Measurements from ENCODE around the gene SWT1. TPM values are rescaled to one million over a fixed set of nuclear protein-coding genes. Genes with fewer than 3 reads are reported as not detected.
"Not testable (repeated sequence)": the region's sequence is repeated elsewhere in the genome, so short reads cannot be mapped to it uniquely, and the experiment has no call there.

SWT1 gene
- total and polyA plus RNA-seq, 7 experiments from 2014 or later, result 4.1 to 11.5 (median 5.2) TPM

DNA sequence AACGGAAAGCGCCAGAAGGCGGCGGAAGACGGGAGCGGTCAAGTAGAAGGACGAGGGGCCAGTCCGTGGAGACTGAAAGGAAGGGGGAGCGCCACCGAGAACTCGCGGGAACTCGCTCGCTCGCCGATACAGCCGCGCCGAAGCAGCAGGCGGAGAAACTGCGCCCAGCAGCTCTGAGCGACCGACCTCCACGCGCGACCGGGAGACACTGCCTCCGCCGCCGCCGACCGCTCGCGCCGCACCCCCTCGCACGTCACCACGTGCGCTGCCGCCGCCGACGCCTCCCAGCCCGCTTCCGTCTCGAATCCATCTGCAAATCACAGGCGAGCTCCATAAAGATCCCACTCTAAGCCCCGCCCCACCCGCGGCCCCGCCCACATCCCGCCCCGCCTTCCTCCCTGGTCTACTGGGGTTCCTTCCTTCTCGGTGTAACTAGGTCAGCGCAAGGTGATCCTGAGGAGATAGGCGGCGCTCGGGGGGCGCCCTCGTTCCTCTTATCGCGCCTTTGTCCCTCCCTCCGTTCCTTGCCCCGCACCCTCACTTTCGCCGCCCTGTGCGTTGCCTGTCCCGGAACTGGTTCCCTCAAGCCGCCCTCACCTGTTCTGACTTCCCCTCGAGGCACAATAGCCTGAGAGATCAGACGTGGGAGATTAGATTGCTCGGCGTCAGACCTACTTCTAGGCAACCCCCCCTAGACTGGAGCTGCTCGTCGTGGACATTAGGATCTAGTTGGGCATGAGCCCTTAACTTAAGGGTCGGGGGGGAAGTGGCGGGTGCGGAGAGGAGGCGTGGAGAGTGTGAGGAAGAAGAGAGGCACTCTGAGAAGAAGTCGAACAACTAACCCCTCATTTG lies 160.3 kb downstream of the SWT1 start, which contains the start of gene IVNS1ABP:
TSS of gene IVNS1ABP (minus strand) at position 210 of the 852 bp plus-strand sequence. CDS start 7,750 bp downstream, outside the sequence.
- H3K9me3 Mint-ChIP-seq, result peaks cover 0 to 6% (median 0%) of the 10 kb centered on the region in 11 donors
- peak within 1 kb of the TSS; percentile 96 to 99 (median 99) for H3K27ac Mint-ChIP-seq
- peak within 1 kb of the TSS; percentile 99 for H3K27ac ChIP-seq (ENCODE audit: low read depth, low read length)
- ChIA-PET CTCF (interaction anchor here (0.7 to 3.8 kb wide), 14 partner anchors 11 to 379 kb away, joined by 3 to 28 read pairs (median 5); no protein-coding TSS in a partner anchor), POLR2A (interaction anchor here (0.6 to 4.7 kb wide), 40 partner anchors 8 to 574 kb away, joined by 3 to 60 read pairs (median 4); partner anchors contain the start of genes SWT1 and TRMT1L)
- peaks cover 31 to 42% of the 10 kb centered on the region in 2 donors for H3K4me1 ChIP-seq (ENCODE audit: control insufficient read depth in 2 of 2, insufficient read depth in 2 of 2, low read length in 2 of 2)
- peaks cover 0 to 2% (median 0%) of the 10 kb centered on the region in 5 donors for H3K27me3 Mint-ChIP-seq
- H3K36me3 ChIP-seq (ENCODE audit: control insufficient read depth in 2 of 3, insufficient read depth in 3 of 3, low read length in 3 of 3), result peaks cover 0 to 9% (median 0%) of the 10 kb centered on the region in 3 experiments
- H3K9me3 ChIP-seq (ENCODE audit: control insufficient read depth in 2 of 3, low read length in 3 of 3), result no peaks in the 10 kb centered on the region
- no peaks in the 10 kb centered on the region for H3K27me3 ChIP-seq (ENCODE audit: control insufficient read depth in 2 of 2, insufficient read depth in 2 of 2, low read length in 2 of 2)
- peak within 1 kb of the TSS; percentile 92 to 100 (median 98) for H3K4me3 Mint-ChIP-seq
- H3K36me3 Mint-ChIP-seq, result peaks cover 0 to 33% (median under 1%) of the 10 kb centered on the region in 5 donors
- H3K4me3 ChIP-seq (ENCODE audit: low read length), result peak within 1 kb of the TSS; percentile 95
- intact Hi-C loops (cut with micrococcal nuclease), result loop anchor here (1.0 to 10.0 kb wide), 28 partner anchors 21 to 1846 kb away; partner anchors contain the start of genes ODR4 (in 2 of the 2), RNF2 (in 2 of the 2), SWT1 (in 2 of the 2) and TPR (in 2 of the 2)
- peak; percentile 91 to 97 (median 95) for DNase-seq
- ATAC-seq, result peak; percentile 88
- H3K4me1 Mint-ChIP-seq, result peaks cover 39 to 55% (median 46%) of the 10 kb centered on the region in 7 donors

DNA sequence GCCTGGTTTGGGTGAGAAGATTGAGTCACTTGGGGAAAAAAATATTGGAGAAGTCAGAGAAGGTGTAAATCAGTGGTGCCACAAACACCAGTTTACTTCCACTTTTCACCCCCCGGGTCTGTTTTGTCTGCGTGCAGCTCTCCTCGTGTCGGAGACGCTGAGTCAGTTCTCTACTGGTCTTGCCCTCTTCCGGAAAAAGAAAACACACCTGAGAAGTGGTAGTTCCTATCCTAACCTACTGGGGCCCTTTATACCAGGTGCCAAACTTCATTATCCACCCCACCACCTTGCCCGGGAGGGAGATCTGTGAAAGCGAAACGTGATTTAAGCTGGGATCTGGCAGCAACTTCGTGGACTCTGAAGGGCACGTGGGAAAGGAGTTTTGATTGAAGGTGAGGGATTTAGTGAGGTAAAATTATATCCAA lies 160.9 kb downstream of the SWT1 start:
- Histone ChIP-seq H3K4me3 (ENCODE audit: low read length) (peak overlapping the region; percentile 65), H3K27me3 (ENCODE audit: control insufficient read depth in 2 of 2, insufficient read depth in 2 of 2, low read length in 2 of 2) (no peaks in the 10 kb centered on the region), H3K36me3 (ENCODE audit: control insufficient read depth in 2 of 3, insufficient read depth in 3 of 3, low read length in 3 of 3) (peaks cover 0 to 9% (median 0%) of the 10 kb centered on the region in 3 experiments), H3K4me1 (ENCODE audit: control insufficient read depth in 2 of 2, insufficient read depth in 2 of 2, low read length in 2 of 2) (peaks cover 27 to 37% of the 10 kb centered on the region in 2 donors), H3K27ac (ENCODE audit: low read depth, low read length) (peak overlapping the region; percentile 99), H3K9me3 (ENCODE audit: control insufficient read depth in 2 of 3, low read length in 3 of 3) (no peaks in the 10 kb centered on the region)
- ChIA-PET POLR2A (interaction anchor here (0.7 to 4.7 kb wide), 29 partner anchors 8 to 373 kb away, joined by 3 to 60 read pairs (median 4); partner anchors contain the start of genes SWT1 and TRMT1L), CTCF (interaction anchor here (0.8 to 3.8 kb wide), 11 partner anchors 10 to 378 kb away, joined by 4 to 28 read pairs (median 5); no protein-coding TSS in a partner anchor)
- peak overlapping the region; percentile 96 to 99 (median 99) for H3K27ac Mint-ChIP-seq
- ATAC-seq, result peak; percentile 47
- intact Hi-C loops (cut with micrococcal nuclease), result loop anchor here (1.0 to 10.0 kb wide), 28 partner anchors 20 to 1847 kb away; partner anchors contain the start of genes ODR4 (in 2 of the 2), RNF2 (in 2 of the 2), SWT1 (in 2 of the 2) and TPR (in 2 of the 2)
- peak in 6 of 9 donors; percentile 70 to 86 (median 78) for DNase-seq
- peak overlapping the region; percentile 92 to 100 (median 98) for H3K4me3 Mint-ChIP-seq
- H3K9me3 Mint-ChIP-seq, result peaks cover 0 to 6% (median 0%) of the 10 kb centered on the region in 11 donors
- peaks cover 0 to 39% (median 0%) of the 10 kb centered on the region in 5 donors for H3K36me3 Mint-ChIP-seq
- peaks cover 0 to 2% (median 0%) of the 10 kb centered on the region in 5 donors for H3K27me3 Mint-ChIP-seq
- H3K4me1 Mint-ChIP-seq, result peaks cover 34 to 49% (median 40%) of the 10 kb centered on the region in 7 donors

DNA sequence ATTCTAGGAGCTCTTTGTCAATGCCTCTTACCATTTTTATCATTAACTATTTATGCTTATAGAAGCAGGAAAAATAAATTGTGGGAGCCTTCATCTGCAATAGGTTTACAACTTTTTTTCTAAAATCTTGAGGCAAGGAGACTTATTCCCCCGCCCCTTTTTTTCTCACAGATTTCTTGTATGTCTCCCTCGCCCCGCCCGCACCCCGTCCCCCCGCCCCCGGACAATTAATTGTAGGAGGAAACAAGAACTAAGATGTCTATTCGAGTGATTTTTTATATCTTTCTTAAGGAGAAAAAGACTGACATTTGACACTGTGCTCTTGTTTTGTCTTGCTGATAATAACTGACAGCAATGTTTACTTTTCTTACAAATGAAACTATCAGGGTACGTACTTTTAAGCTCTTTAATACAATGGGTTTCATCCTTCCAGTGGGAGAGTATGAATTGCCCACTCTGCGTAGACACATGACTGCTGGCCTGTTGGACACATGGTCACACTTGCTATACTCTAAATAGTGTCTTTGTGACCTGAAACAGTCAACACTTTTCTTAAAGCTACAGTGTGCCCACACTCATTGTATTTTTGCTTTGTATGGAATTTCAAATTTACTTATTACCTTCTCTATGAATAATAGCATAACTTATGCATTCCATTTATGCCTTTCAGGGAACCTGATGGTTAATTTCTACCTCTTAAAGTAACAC lies 161.6 kb downstream of the SWT1 start:
- intact Hi-C loops (cut with micrococcal nuclease), result loop anchor here (5.0 to 10.0 kb wide), 6 partner anchors 274 to 1846 kb away; partner anchors contain the start of genes ARPC5 (in 1 of the 2), NIBAN1 (in 1 of the 2), RNF2 (in 1 of the 2) and SMG7 (in 1 of the 2)
- peaks cover 0 to 2% (median 0%) of the 10 kb centered on the region in 5 donors for H3K27me3 Mint-ChIP-seq

DNA sequence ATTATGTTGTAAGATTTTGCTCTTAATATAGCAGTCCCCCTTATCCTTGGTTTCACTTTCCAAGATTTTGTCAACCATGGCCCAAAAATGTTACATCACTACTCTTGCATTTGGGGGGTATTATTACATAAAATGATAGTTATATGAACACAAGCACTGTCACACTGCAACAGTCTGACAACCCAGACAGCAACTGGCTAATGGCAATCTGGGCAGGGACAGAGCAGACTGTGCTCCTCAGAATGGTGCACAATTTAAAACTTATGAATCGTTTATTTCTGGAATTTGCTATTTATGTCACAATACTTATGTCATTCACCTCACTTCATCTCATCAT lies 162.1 kb downstream of the SWT1 start:
- H3K9me3 Mint-ChIP-seq, result peaks cover 0 to 6% (median 0%) of the 10 kb centered on the region in 11 donors
- H3K27ac Mint-ChIP-seq, result peak overlapping the region in 7 of 9 donors; percentile 33 to 99 (median 62)
- H3K4me1 ChIP-seq (ENCODE audit: control insufficient read depth in 2 of 2, insufficient read depth in 2 of 2, low read length in 2 of 2), result peaks cover 19 to 24% of the 10 kb centered on the region in 2 donors
- no peak overlapping the region for H3K27ac ChIP-seq (ENCODE audit: low read depth, low read length)
- H3K36me3 Mint-ChIP-seq, result peaks cover 0 to 37% (median 0%) of the 10 kb centered on the region in 5 donors
- peak overlapping the region in 3 of 10 donors; percentile 21 to 57 (median 53) for H3K4me3 Mint-ChIP-seq
- H3K9me3 ChIP-seq (ENCODE audit: control insufficient read depth in 2 of 3, low read length in 3 of 3), result no peaks in the 10 kb centered on the region
- peaks cover 0 to 2% (median 0%) of the 10 kb centered on the region in 5 donors for H3K27me3 Mint-ChIP-seq
- peaks cover 0 to 9% (median 0%) of the 10 kb centered on the region in 3 experiments for H3K36me3 ChIP-seq (ENCODE audit: control insufficient read depth in 2 of 3, insufficient read depth in 3 of 3, low read length in 3 of 3)
- H3K27me3 ChIP-seq (ENCODE audit: control insufficient read depth in 2 of 2, insufficient read depth in 2 of 2, low read length in 2 of 2), result no peaks in the 10 kb centered on the region
- H3K4me1 Mint-ChIP-seq, result peaks cover 22 to 37% (median 28%) of the 10 kb centered on the region in 7 donors
- ATAC-seq, result no peak
- intact Hi-C loops (cut with micrococcal nuclease), result loop anchor here (5.0 to 10.0 kb wide), 6 partner anchors 274 to 1847 kb away; partner anchors contain the start of genes ARPC5 (in 1 of the 2), NIBAN1 (in 1 of the 2), RNF2 (in 1 of the 2) and SMG7 (in 1 of the 2)
- CTCF ChIA-PET, result interaction anchor here (0.6 to 1.8 kb wide), 3 partner anchors 79 to 346 kb away, joined by 3 to 12 read pairs (median 3); no protein-coding TSS in a partner anchor
- no peak overlapping the region for H3K4me3 ChIP-seq (ENCODE audit: low read length)
- POLR2A ChIA-PET, result interaction anchor here (1.7 to 4.7 kb wide), 3 partner anchors 351 to 364 kb away, joined by 4 to 44 read pairs (median 37); no protein-coding TSS in a partner anchor
- no peak for DNase-seq

More for the DNA sequence above, 161.6 kb downstream of the SWT1 start:
- peaks cover 0 to 6% (median 0%) of the 10 kb centered on the region in 11 donors for H3K9me3 Mint-ChIP-seq
- H3K27me3 ChIP-seq (ENCODE audit: control insufficient read depth in 2 of 2, insufficient read depth in 2 of 2, low read length in 2 of 2), result no peaks in the 10 kb centered on the region
- H3K36me3 ChIP-seq (ENCODE audit: control insufficient read depth in 2 of 3, insufficient read depth in 3 of 3, low read length in 3 of 3), result peaks cover 0 to 9% (median 0%) of the 10 kb centered on the region in 3 experiments
- H3K4me3 ChIP-seq (ENCODE audit: low read length), result peak overlapping the region; percentile 65
- peak overlapping the region; percentile 92 to 100 (median 98) for H3K4me3 Mint-ChIP-seq
- ATAC-seq, result no peak
- H3K27ac ChIP-seq (ENCODE audit: low read depth, low read length), result peak overlapping the region; percentile 99
- POLR2A ChIA-PET, result interaction anchor here (0.7 to 4.7 kb wide), 19 partner anchors 8 to 373 kb away, joined by 3 to 60 read pairs (median 5); partner anchors contain the start of genes SWT1 and TRMT1L
- no peak for DNase-seq
- H3K4me1 ChIP-seq (ENCODE audit: control insufficient read depth in 2 of 2, insufficient read depth in 2 of 2, low read length in 2 of 2), result peaks cover 24 to 30% of the 10 kb centered on the region in 2 donors
- CTCF ChIA-PET, result interaction anchor here (0.6 to 3.8 kb wide), 9 partner anchors 12 to 362 kb away, joined by 3 to 28 read pairs (median 5); no protein-coding TSS in a partner anchor
- H3K4me1 Mint-ChIP-seq, result peaks cover 27 to 42% (median 33%) of the 10 kb centered on the region in 7 donors
- H3K9me3 ChIP-seq (ENCODE audit: control insufficient read depth in 2 of 3, low read length in 3 of 3), result no peaks in the 10 kb centered on the region
- peaks cover 0 to 39% (median 0%) of the 10 kb centered on the region in 5 donors for H3K36me3 Mint-ChIP-seq
- H3K27ac Mint-ChIP-seq, result peak overlapping the region; percentile 96 to 99 (median 99)

DNA sequence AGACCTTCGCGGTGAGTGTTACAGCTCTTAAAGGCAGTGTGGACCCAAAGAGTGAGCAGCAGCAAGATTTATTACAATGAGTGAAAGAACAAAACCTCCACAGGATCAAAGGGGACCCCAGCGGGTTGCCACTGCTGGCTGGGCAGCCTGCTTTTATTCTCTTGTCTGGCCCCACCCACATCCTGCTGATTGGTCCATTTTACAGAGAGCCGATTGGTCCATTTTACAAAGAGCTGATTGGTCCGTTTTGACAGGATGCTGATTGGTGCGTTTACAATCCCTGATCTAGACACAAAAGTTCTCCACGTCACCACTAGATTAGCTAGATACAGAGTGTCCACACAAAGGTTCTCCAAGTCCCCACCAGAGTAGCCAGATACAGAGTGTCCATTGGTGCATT lies 164.1 kb downstream of the SWT1 start:
- H3K27ac Mint-ChIP-seq; H3K27me3 ChIP-seq (ENCODE audit: control insufficient read depth in 2 of 2, insufficient read depth in 2 of 2, low read length in 2 of 2); H3K9me3 Mint-ChIP-seq; intact Hi-C loops (cut with micrococcal nuclease); H3K36me3 ChIP-seq (ENCODE audit: control insufficient read depth in 2 of 3, insufficient read depth in 3 of 3, low read length in 3 of 3); H3K27ac ChIP-seq (ENCODE audit: low read depth, low read length); H3K4me3 Mint-ChIP-seq; H3K27me3 Mint-ChIP-seq; H3K4me3 ChIP-seq (ENCODE audit: low read length); ATAC-seq; H3K4me1 ChIP-seq (ENCODE audit: control insufficient read depth in 2 of 2, insufficient read depth in 2 of 2, low read length in 2 of 2); POLR2A ChIA-PET; DNase-seq; H3K9me3 ChIP-seq (ENCODE audit: control insufficient read depth in 2 of 3, low read length in 3 of 3): not testable (repeated sequence)
- Mint-ChIP-seq H3K36me3 (peaks cover 0 to 36% (median 0%) of the 10 kb centered on the region in 5 donors), H3K4me1 (peaks cover 7 to 25% (median 14%) of the 10 kb centered on the region in 7 donors)
- CTCF ChIA-PET, result interaction anchor here (0.9 kb wide), 1 partner anchor 349 kb away, joined by 3 read pairs; no protein-coding TSS in a partner anchor
